Left renal cortex interstitium (tissue), 4 donors: ENCODE data around the gene HORMAD2. TPM values are rescaled to one million over a fixed set of nuclear protein-coding genes. Genes with fewer than 3 reads are reported as not detected.

Source experiments
- DNase-seq, 4 donors: peaks; one replicate each; pipeline ENCODE4 v3.0.0-alpha.2; 2013; ENCODE audit warnings: low read depth in 4 of 4, low spot score in 2 of 4, missing footprints in 1 of 4
- polyA plus RNA-seq, 4 donors: library from polyadenylated mRNA; unstranded; fragments of 120-200 nt; gene quantifications; one replicate each; pipeline ENCODE4 v1.2.1, GENCODE V29; 2013; ENCODE audit not compliant: insufficient read length in 4 of 4

Gene HORMAD2
- polyA plus RNA-seq: under 1 TPM in 1 of 4 donors, not detected in 3; 0.08 TPM

GRCh38 chr22:30079952-30080533 is at the start of gene HORMAD2:
HORMAD2 (plus strand) TSS chr22:30080464; CDS start chr22:30093953, 13,489 bp downstream.
- peak in 3 of 4 donors; percentile 14 to 43 (median 34) for DNase-seq

DNA sequence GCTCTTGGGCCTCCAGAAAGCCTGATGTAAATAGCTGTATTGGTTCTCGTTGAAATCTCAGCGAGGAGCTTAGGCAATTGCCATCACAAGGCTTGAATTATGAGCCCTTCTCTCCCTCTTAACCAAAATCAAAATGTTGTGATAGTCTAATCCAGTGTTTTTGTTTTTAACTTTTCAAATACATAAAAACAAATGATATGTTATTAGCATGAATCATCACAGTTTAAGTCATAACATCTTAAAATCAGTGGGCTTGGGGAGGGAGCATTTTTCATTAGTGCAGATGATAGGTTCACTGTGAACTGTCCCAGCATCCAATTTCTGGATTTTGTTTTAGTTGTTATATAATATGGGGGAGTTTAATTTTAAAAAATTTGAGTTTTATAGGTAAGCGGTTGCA is 48.9 kb upstream of the HORMAD2 start:
- no peak for DNase-seq

- no peak for DNase-seq
Measured at GRCh38 chr22:30031764-30032455, 48.4 kb upstream of the HORMAD2 start.

DNA sequence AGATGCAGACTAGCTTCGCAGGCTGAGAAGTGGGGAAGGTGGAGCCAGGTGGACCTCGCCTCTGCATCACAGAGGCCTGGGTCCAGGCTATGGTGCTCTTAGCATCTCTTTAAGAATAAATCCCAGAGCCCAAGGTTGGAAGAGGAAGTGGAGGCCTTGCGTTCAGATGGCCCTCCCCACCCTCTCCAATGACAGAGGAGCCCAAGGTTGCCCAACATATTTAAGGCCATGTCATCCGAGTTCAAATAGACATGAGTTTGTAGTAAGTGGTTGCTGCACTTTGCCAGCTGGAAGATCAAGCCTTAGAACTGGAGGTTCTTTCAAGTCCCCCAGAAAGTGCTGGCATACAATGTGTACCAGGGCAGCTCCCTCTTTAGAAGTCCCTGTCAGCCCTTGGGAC is 47.1 kb upstream of the HORMAD2 start:
- DNase-seq: no peak

GRCh38 chr22:30033901-30034300 is 46.4 kb upstream of the HORMAD2 start:
- DNase-seq: no peak

GRCh38 chr22:30036656-30037055 is 43.6 kb upstream of the HORMAD2 start:
- DNase-seq: no peak

DNA sequence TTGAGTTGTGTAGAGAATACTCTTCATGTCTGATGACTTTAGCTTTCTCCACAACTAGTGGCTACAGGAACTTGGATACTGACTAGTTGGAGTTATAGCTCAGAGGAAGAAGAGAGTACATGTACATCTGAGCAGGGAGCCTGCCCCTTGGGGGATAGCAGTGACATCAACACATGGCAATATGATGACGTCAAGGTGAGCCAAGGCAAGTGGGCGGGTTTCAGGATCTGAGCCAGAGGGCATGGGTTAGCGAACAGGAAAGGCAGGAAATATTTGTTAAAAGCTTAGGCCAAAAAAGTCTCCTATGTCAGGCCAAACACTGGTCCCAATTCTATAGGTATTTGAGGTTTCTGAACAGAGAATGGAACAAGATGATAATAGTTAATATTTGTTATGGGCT is 42.0 kb upstream of the HORMAD2 start:
- no peak for DNase-seq

GRCh38 chr22:30040499-30041260 is 39.6 kb upstream of the HORMAD2 start:
- DNase-seq: no peak

- no peak for DNase-seq
Measured at GRCh38 chr22:30041475-30041874, 38.8 kb upstream of the HORMAD2 start.

GRCh38 chr22:30041881-30042280 is 38.4 kb upstream of the HORMAD2 start:
- no peak for DNase-seq

DNA sequence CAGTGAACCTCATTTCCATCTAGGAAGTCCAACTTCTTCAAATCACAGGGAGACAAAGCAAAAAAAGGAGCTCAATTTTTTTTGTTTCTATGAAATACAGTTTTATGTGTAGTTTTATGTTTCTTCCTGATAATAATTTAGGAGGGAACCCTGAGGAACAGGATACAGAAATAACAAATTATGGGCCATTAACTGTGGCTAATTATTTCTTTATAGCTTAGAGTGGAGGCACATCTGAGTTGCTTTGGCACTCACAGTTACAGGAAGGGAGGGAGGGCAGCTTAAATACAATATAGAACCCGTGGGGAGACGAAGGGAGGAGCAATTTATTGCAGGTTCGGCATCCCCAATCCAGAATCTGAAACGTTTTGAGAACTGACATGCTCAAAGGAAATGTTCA is 37.1 kb upstream of the HORMAD2 start:
- peak in 2 of 4 donors; percentile 18 to 36 for DNase-seq

- DNase-seq: no peak
Measured at GRCh38 chr22:30044369-30044768, 35.9 kb upstream of the HORMAD2 start.

DNA sequence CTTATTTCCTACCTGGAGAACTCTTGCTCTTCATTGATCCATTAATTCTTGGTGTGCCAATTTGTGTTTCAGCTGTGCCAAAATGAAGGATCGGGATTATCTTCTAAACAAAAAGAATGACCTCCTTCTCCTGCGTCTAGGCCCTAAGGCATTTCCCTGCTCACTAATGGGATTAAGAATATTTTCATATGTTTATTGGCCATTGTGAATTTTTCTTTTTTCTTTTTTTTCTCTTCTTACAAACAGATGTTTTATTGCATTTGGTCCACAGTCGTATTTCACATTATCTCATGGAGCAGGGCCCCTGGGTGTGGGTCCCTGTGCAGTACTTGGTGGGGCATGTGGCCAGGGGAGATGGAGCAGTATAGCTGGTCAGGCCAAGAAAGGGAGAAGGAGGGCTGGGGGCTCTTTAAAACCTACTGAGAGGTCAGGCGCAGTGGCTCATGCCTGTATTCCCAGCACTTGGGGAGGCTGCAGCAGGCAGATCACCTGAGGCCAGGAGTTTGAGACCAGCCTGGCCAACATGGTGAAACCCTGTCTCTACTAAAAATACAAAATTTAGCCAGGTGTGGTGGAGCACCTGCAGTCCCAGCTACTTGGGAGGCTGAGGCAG is 35.3 kb upstream of the HORMAD2 start:
- DNase-seq: no peak

DNA sequence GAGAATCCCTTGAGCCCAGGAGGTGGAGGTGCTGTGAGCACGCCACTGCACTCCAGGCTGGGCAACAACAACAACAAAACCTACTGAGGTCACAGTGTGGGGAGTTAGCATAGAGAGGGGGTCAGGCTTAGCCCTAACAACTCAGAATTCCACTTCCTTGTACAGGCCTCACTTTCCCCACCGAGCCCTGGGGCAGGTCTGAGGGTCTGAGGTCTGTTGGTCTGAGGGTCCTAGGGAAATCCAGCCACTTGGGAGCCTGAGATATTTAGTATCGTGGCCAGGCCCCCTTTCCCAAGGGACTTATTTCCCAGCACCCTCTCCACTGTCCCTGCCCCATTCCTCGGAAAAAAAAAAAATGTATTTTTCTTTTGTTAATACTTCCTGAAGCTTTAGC is 34.8 kb upstream of the HORMAD2 start:
- DNase-seq: no peak

GRCh38 chr22:30045901-30046715 is 34.2 kb upstream of the HORMAD2 start:
- no peak for DNase-seq

DNA sequence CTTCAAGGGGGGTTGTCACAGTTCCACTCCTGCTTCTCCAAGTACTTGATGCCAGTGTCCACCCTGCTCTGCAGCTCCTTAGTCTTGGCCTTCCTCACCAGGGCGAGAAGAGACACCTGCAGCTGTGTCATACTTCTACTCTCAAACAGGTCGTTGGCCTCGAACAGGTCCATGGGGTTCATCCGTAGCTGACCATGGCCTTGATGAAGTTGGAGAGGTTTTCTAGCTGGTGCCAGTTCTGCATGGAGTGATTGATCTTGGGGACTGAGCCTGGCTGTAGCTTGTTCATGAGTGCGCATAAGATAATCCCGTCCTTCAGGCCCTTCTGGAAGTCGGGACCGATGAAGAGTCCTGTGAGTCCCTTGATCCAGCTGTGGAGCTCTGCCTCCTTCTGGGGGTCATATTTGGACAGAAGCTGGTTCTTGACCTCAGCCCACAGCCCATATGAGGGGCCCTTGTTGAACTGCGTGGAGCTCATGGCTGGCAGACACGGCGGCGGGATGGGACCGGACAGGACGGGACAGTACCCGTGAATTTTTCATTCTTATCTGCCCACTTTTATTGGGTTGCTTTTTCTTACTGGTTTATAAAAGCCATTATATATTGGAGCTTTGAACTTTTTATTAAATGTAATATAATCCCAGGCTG is 33.4 kb upstream of the HORMAD2 start:
- no peak for DNase-seq

GRCh38 chr22:30047364-30047738 is 32.9 kb upstream of the HORMAD2 start:
- no peak for DNase-seq

- no peak for DNase-seq
Measured at GRCh38 chr22:30048681-30049080, 31.6 kb upstream of the HORMAD2 start.

GRCh38 chr22:30054067-30054763 is 26.0 kb upstream of the HORMAD2 start:
- DNase-seq: no peak

- DNase-seq: no peak
Measured at GRCh38 chr22:30054764-30055069, 25.5 kb upstream of the HORMAD2 start.
